Transverse colon (tissue), 4 donors: ENCODE results near the gene ARFIP1. TPM values are rescaled to one million over a fixed set of nuclear protein-coding genes. Genes with fewer than 3 reads are reported as not detected.
A peak's percentile ranks its signal among the peaks of the same experiment; 100 is the strongest.

Experiments
- DNase-seq: peaks from one replicate; pipeline ENCODE4 v3.0.0-alpha.2; 2019
- H3K27ac ChIP-seq, 4 donors: fragments of 200-600 bp; sonication (generic); 2 replicates each; pipeline ENCODE4 v1.5.1; 2016 to 2018; ENCODE audit warnings: inconsistent platforms in 4 of 4
- H3K27me3 ChIP-seq: fragments of 200-600 bp; sonication (generic); 2 replicates; pipeline ENCODE4 v1.5.1; 2017; ENCODE audit warnings: inconsistent platforms
- H3K36me3 ChIP-seq, 4 donors: fragments of 200-600 bp; sonication (generic); 2 replicates each; pipeline ENCODE4 v1.5.1; 2017 to 2019; ENCODE audit warnings: inconsistent platforms in 4 of 4
- H3K4me1 ChIP-seq, 4 donors: fragments of 200-600 bp; sonication (generic); 2 replicates each; pipeline ENCODE4 v1.5.1; 2017 to 2020; ENCODE audit warnings: inconsistent platforms in 4 of 4
- H3K4me3 ChIP-seq, 4 donors: fragments of 200-600 bp; sonication (generic); 1 replicate in 1 of 4; 2 replicates in 3 of 4; pipeline versions ENCODE4 v1.5.1 to v1.6.1; 2017 to 2019; ENCODE audit warnings: inconsistent platforms in 4 of 4
- H3K9me3 ChIP-seq, 2 donors: fragments of 200-600 bp; sonication (generic); 2 replicates each; pipeline ENCODE4 v1.5.1; 2017 to 2019; ENCODE audit warnings: inconsistent platforms in 2 of 2
- CTCF ChIP-seq, 5 experiments: fragments of 200-600 bp in 3 of 5; fragments of 450-650 bp in 2 of 5; sonication (generic) in 3 of 5; IDR thresholded peaks; 1 replicate in 2 of 5; 2 replicates in 3 of 5; pipeline ENCODE4 v1.5.1; 2016 to 2017; ENCODE audit warnings: antibody characterized with exemption in 5 of 5, inconsistent platforms in 3 of 5, mild to moderate bottlenecking in 2 of 5, moderate library complexity in 1 of 5
- EP300 ChIP-seq: sonication (generic); formaldehyde crosslinking; IDR thresholded peaks from one replicate; pipeline ENCODE4 v1.6.1; 2017; ENCODE audit warnings: antibody characterized with exemption, low read depth
- POLR2A ChIP-seq: fragments of 450-650 bp; IDR thresholded peaks from one replicate; pipeline ENCODE4 v1.6.1; 2016; ENCODE audit warnings: antibody characterized with exemption, mild to moderate bottlenecking, moderate library complexity
- POLR2AphosphoS5 ChIP-seq, 3 donors: sonication (generic); formaldehyde crosslinking; IDR thresholded peaks; one replicate each; pipeline ENCODE4 v1.6.1; 2016; ENCODE audit warnings: antibody characterized with exemption in 3 of 3
- WGBS, 2 donors: methylation state at CpG; one replicate each; pipeline ENCODE4 v1.1.5; 2018; ENCODE audit warnings: low coverage in 1 of 2; 5-methylcytosine and 5-hydroxymethylcytosine counted together
- in situ Hi-C, 4 donors: fragments of 200-750 bp; cut with MboI; loops; one replicate each; pipeline versions ENCODE4 v1.15.0 to v1.15.1; 2017; ENCODE audit warnings: low sequenced_read_pairs in 3 of 4, low pct_ligation_motif_present in 1 of 4, low pct_unique_long_range_greater_than_20kb in 1 of 4
- intact Hi-C: fragments of 100-400 bp; cut with DNase I; formaldehyde crosslinking; loops from one replicate; pipeline ENCODE4 v1.15.1; 2023; ENCODE audit warnings: low total_unique reads
- total RNA-seq, 4 donors: library from RNA; depleted of rRNA; stranded (reverse); fragments of >200 nt; gene quantifications; one replicate each; pipeline ENCODE4 v1.1.0, GENCODE V29; 2016

The ARFIP1 gene
- total RNA-seq, 4 donors from 2014 or later = 35.0 to 115 (median 46.2) TPM

GRCh38 chr4:152734699-152735050 lies 45.1 kb upstream of the ARFIP1 start:
- H3K27me3 ChIP-seq = no peaks in the 10 kb centered on the region
- in situ Hi-C loops = loop anchor here in 3 of 4 donors (5.0 to 10.0 kb wide), 3 partner anchors 230 to 240 kb away; no protein-coding TSS in a partner anchor
- H3K27ac ChIP-seq = no peak overlapping the region
- H3K36me3 ChIP-seq = no peaks in the 10 kb centered on the region
- TF ChIP-seq POLR2AphosphoS5 (IDR thresholded peaks at IDR 0.05) (no peak), CTCF (IDR thresholded peaks at IDR 0.05) (no peak), EP300 (no peak), POLR2A (no peak)
- intact Hi-C loops = no loop called here
- no peak for DNase-seq
- no peaks in the 10 kb centered on the region for H3K9me3 ChIP-seq
- peaks cover 0 to 8% (median 3%) of the 10 kb centered on the region in 4 donors for H3K4me1 ChIP-seq
- WGBS, 2 donors = 65 to 74% methylated on average over 3 of the region's 3 CpGs
- no peak overlapping the region for H3K4me3 ChIP-seq

GRCh38 chr4:152735396-152735859 lies 44.3 kb upstream of the ARFIP1 start:
- Histone ChIP-seq H3K36me3 (no peaks in the 10 kb centered on the region), H3K4me3 (no peak overlapping the region), H3K9me3 (no peaks in the 10 kb centered on the region), H3K27me3 (no peaks in the 10 kb centered on the region), H3K27ac (no peak overlapping the region), H3K4me1 (peaks cover 0 to 8% (median 3%) of the 10 kb centered on the region in 4 donors)
- WGBS, 2 donors = 8 to 9% methylated on average over 2 of the region's 2 CpGs
- in situ Hi-C loops = loop anchor here in 2 of 4 donors (10.0 kb wide), 2 partner anchors 231 to 241 kb away; no protein-coding TSS in a partner anchor
- no peak for DNase-seq
- intact Hi-C loops = no loop called here
- TF ChIP-seq EP300 (no peak), CTCF (IDR thresholded peaks at IDR 0.05) (peak; percentile 41 to 69 (median 59))

GRCh38 chr4:152735906-152736305 lies 43.8 kb upstream of the ARFIP1 start:
- H3K27ac ChIP-seq = no peak overlapping the region
- no peak for DNase-seq
- intact Hi-C loops = no loop called here
- H3K36me3 ChIP-seq = no peaks in the 10 kb centered on the region
- no peaks in the 10 kb centered on the region for H3K27me3 ChIP-seq
- peaks cover 0 to 8% (median 3%) of the 10 kb centered on the region in 4 donors for H3K4me1 ChIP-seq
- in situ Hi-C loops = loop anchor here in 2 of 4 donors (10.0 kb wide), 2 partner anchors 231 to 241 kb away; no protein-coding TSS in a partner anchor
- no peaks in the 10 kb centered on the region for H3K9me3 ChIP-seq
- H3K4me3 ChIP-seq = no peak overlapping the region
- no peak for TF ChIP-seq POLR2AphosphoS5 (IDR thresholded peaks at IDR 0.05)
- no peak for TF ChIP-seq POLR2A
- no peak for TF ChIP-seq CTCF (IDR thresholded peaks at IDR 0.05)
- TF ChIP-seq EP300 = no peak
- 64 to 80% methylated on average over 1 to 3 of the region's 3 CpGs for WGBS, 2 donors

- Histone ChIP-seq H3K4me1 (peaks cover 0 to 8% (median 3%) of the 10 kb centered on the region in 4 donors), H3K27me3 (no peaks in the 10 kb centered on the region), H3K36me3 (no peaks in the 10 kb centered on the region), H3K4me3 (no peak overlapping the region), H3K27ac (no peak overlapping the region), H3K9me3 (no peaks in the 10 kb centered on the region)
- in situ Hi-C loops (loop anchor here in 2 of 4 donors (10.0 kb wide), 2 partner anchors 234 to 244 kb away; no protein-coding TSS in a partner anchor), intact Hi-C loops (no loop called here)
- DNase-seq = no peak
- WGBS, 2 donors = 17 to 45% methylated on average over 1 to 3 of the region's 3 CpGs
- TF ChIP-seq EP300 = no peak
- TF ChIP-seq POLR2A = no peak
- TF ChIP-seq POLR2AphosphoS5 (IDR thresholded peaks at IDR 0.05) = no peak
- no peak for TF ChIP-seq CTCF (IDR thresholded peaks at IDR 0.05)
Measured at GRCh38 chr4:152738827-152739226, 40.9 kb upstream of the ARFIP1 start.
